Natural killer cell (primary cell): ENCODE measurements around the gene PLCB1. TPM values are rescaled to one million over a fixed set of nuclear protein-coding genes. Genes with fewer than 3 reads are reported as not detected.

ENCODE experiments used
- ATAC-seq, 3 donors: fragments of 150-1000 bp in 2 of 3; fragments of 200-7000 bp in 1 of 3; cut with Tn5 transposase; 1 replicate in 1 of 3; 2 replicates in 2 of 3; pipeline ENCODE4 v1.10.0; 2021; ENCODE audit warnings: mild to moderate bottlenecking in 2 of 3, moderate library complexity in 2 of 3
- DNase-seq, 2 donors: peaks; one replicate each; pipeline versions ENCODE4 v3.0.0 to v3.0.0-alpha.2; 2013 to 2021; ENCODE audit warnings: mixed read lengths in 1 of 2
- H3K27ac ChIP-seq: one replicate; pipeline ENCODE4 v1.5.1; 2013; ENCODE audit warnings: mild to moderate bottlenecking, low read length
- H3K27me3 ChIP-seq: one replicate; pipeline ENCODE4 v1.6.1; 2013; ENCODE audit warnings: low read length; ENCODE audit not compliant: control insufficient read depth, insufficient read depth
- H3K36me3 ChIP-seq: one replicate; pipeline ENCODE4 v1.6.1; 2013; ENCODE audit warnings: low read length; ENCODE audit not compliant: control insufficient read depth, insufficient read depth
- H3K4me1 ChIP-seq: one replicate; pipeline ENCODE4 v1.6.1; 2013; ENCODE audit warnings: low read length; ENCODE audit not compliant: control insufficient read depth, insufficient read depth
- H3K4me3 ChIP-seq: one replicate; pipeline ENCODE4 v1.5.1; 2013; ENCODE audit warnings: low read length
- H3K9me3 ChIP-seq: one replicate; pipeline ENCODE4 v1.6.1; 2013; ENCODE audit warnings: low read length; ENCODE audit not compliant: control insufficient read depth, insufficient read depth
- H3K27ac Mint-ChIP-seq, 2 donors: one replicate each; pipeline ENCODE4 v1.8.0; 2022; ENCODE audit warnings: mild to moderate bottlenecking in 2 of 2, mixed read lengths in 2 of 2, moderate library complexity in 1 of 2
- H3K27me3 Mint-ChIP-seq, 2 donors: one replicate each; pipeline ENCODE4 v1.8.0; 2022; ENCODE audit warnings: low read depth in 2 of 2, mixed read lengths in 2 of 2
- H3K36me3 Mint-ChIP-seq: one replicate; pipeline ENCODE4 v1.8.0; 2022; ENCODE audit warnings: mixed read lengths
- H3K4me1 Mint-ChIP-seq, 2 donors: one replicate each; pipeline ENCODE4 v1.8.0; 2022; ENCODE audit warnings: mixed read lengths in 2 of 2
- H3K4me3 Mint-ChIP-seq: one replicate; pipeline ENCODE4 v1.8.0; 2022; ENCODE audit warnings: mild to moderate bottlenecking, moderate library complexity, mixed read lengths
- H3K9me3 Mint-ChIP-seq, 2 donors: one replicate each; pipeline ENCODE4 v1.8.0; 2022; ENCODE audit warnings: mixed read lengths in 2 of 2
- WGBS: methylation state at CpG from one replicate; pipeline ENCODE4 v1.1.7; 2013; ENCODE audit warnings: missing lambda C conversion rate; ENCODE audit not compliant: insufficient coverage; 5-methylcytosine and 5-hydroxymethylcytosine counted together
- intact Hi-C: fragments of 100-400 bp; cut with micrococcal nuclease; formaldehyde crosslinking; loops from one replicate; pipeline ENCODE4 v1.14.2; 2022
- total RNA-seq, 4 donors: library from RNA; stranded (reverse); fragments of 120-200 nt in 1 of 4; gene quantifications; one replicate each; pipeline versions ENCODE4 v1.2.3 to v1.2.4, GENCODE V29; 2013 to 2022
- TF ChIP-seq, protein P1 (sequence below): fragments of 200-600 bp; IDR thresholded peaks from one replicate; pipeline ENCODE4 v1.8.0; 2022; ENCODE audit warnings: antibody characterized with exemption

The PLCB1 gene
- total RNA-seq, 3 donors from 2014 or later (not counting 1 experiment from before 2014, with no cell fraction given), result 48.7 to 66.2 (median 57.7) TPM

DNA sequence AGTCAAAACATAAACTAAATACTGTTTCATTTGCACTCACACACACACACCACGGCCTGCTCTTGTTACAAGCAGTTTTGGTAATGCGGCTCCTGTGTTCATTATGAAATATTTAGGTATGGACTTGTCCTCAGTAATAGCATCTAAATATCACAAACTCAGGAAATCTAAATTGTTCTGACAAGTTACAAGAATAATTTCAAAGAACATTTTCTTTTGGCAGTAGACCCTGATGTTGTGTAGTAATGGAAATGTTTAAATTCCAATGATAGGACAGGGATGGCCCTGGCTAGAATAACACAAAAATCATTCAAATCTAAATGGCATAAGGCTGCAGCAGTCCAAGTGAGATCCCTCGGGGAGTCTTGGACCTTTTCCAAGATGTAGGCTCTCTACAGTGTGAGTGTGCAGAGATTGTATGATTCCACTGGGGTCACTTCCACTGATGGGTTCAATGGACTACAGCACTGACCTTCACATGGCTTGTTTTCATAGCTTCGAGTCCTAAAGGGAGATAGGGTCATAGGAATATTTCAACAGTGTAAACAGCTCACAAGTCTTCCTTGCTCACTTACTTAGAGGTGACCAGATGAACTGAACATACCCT, 726.2 kb downstream of the PLCB1 start:
- WGBS, result 100% methylated on average over 1 of the region's 4 CpGs

DNA sequence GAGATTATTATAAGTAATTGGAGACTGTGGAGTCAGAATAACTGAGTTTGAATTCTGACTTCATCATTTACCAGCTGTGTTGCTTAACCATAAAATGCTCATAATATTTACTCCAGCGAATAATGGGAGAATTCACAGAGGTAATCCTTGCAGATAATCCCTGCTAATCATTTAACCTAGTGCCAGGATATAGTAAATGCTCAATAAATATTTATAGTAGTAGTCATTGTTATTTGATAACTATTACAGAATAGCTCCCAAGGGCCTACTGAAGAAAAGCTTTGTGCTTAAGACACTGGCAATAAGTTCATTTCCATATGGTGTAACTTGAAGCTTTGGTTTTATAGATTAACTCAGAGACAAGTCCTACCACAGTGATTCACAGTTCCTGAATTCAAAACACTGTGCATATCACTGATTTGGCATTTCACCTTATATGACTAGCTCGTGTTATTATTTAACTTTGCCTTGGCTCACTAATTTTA, 728.0 kb downstream of the PLCB1 start:
- Mint-ChIP-seq H3K9me3 (no peaks in the 10 kb centered on the region), H3K27ac (no peak overlapping the region), H3K4me1 (no peaks in the 10 kb centered on the region), H3K36me3 (no peaks in the 10 kb centered on the region), H3K27me3 (no peaks in the 10 kb centered on the region), H3K4me3 (no peak overlapping the region)
- WGBS, result 0% methylated on average over 1 of the region's 2 CpGs
- Histone ChIP-seq H3K36me3 (no peaks in the 10 kb centered on the region), H3K4me3 (no peak overlapping the region), H3K4me1 (no peaks in the 10 kb centered on the region), H3K27me3 (no peaks in the 10 kb centered on the region), H3K9me3 (no peaks in the 10 kb centered on the region), H3K27ac (no peak overlapping the region)
- intact Hi-C loops, result no loop called here
- no peak for ATAC-seq
- TF ChIP-seq, protein P1, sequence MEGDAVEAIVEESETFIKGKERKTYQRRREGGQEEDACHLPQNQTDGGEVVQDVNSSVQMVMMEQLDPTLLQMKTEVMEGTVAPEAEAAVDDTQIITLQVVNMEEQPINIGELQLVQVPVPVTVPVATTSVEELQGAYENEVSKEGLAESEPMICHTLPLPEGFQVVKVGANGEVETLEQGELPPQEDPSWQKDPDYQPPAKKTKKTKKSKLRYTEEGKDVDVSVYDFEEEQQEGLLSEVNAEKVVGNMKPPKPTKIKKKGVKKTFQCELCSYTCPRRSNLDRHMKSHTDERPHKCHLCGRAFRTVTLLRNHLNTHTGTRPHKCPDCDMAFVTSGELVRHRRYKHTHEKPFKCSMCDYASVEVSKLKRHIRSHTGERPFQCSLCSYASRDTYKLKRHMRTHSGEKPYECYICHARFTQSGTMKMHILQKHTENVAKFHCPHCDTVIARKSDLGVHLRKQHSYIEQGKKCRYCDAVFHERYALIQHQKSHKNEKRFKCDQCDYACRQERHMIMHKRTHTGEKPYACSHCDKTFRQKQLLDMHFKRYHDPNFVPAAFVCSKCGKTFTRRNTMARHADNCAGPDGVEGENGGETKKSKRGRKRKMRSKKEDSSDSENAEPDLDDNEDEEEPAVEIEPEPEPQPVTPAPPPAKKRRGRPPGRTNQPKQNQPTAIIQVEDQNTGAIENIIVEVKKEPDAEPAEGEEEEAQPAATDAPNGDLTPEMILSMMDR, result no peak
- DNase-seq, result no peak

More for the DNA sequence above, 726.2 kb downstream of the PLCB1 start:
- intact Hi-C loops, result no loop called here
- Mint-ChIP-seq H3K27me3 (no peaks in the 10 kb centered on the region), H3K9me3 (no peaks in the 10 kb centered on the region), H3K36me3 (no peaks in the 10 kb centered on the region), H3K4me1 (no peaks in the 10 kb centered on the region), H3K27ac (no peak overlapping the region), H3K4me3 (no peak overlapping the region)
- no peak for DNase-seq
- Histone ChIP-seq H3K4me3 (no peak overlapping the region), H3K4me1 (no peaks in the 10 kb centered on the region), H3K36me3 (no peaks in the 10 kb centered on the region), H3K27ac (no peak overlapping the region), H3K9me3 (no peaks in the 10 kb centered on the region), H3K27me3 (no peaks in the 10 kb centered on the region)
- no peak for ATAC-seq
- TF ChIP-seq, protein P1, result no peak

DNA sequence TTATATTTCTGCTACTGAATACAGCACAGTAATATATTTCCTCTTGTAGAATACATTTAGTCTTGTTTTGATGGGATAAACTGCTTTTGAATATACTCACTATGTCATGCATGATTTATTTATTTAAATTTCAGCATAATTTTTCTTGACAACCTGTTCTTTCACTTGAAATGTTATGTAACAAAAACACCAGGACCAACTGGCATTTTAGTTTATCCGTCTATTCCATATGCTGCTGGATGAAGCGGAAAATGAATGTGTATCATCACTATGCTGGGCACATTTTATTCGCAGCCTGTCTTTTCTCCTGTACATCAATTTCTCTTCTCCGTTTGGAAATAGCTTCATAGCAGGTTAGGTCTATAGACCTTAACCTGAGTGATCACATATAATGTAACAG, 730.0 kb downstream of the PLCB1 start:
- 98% methylated on average over 4 of the region's 4 CpGs for whole genome bisulfite sequencing
- Mint-ChIP-seq H3K27me3 (no peaks in the 10 kb centered on the region), H3K4me3 (no peak overlapping the region), H3K36me3 (no peaks in the 10 kb centered on the region), H3K9me3 (no peaks in the 10 kb centered on the region), H3K4me1 (no peaks in the 10 kb centered on the region), H3K27ac (no peak overlapping the region)
- no peak for DNase-seq
- H3K27ac ChIP-seq, result no peak overlapping the region
- no peaks in the 10 kb centered on the region for H3K27me3 ChIP-seq
- intact Hi-C loops, result no loop called here
- TF ChIP-seq, protein P1, result no peak
- no peak for ATAC-seq
- no peaks in the 10 kb centered on the region for H3K9me3 ChIP-seq
- H3K36me3 ChIP-seq, result no peaks in the 10 kb centered on the region
- H3K4me1 ChIP-seq, result no peaks in the 10 kb centered on the region
- H3K4me3 ChIP-seq, result no peak overlapping the region

DNA sequence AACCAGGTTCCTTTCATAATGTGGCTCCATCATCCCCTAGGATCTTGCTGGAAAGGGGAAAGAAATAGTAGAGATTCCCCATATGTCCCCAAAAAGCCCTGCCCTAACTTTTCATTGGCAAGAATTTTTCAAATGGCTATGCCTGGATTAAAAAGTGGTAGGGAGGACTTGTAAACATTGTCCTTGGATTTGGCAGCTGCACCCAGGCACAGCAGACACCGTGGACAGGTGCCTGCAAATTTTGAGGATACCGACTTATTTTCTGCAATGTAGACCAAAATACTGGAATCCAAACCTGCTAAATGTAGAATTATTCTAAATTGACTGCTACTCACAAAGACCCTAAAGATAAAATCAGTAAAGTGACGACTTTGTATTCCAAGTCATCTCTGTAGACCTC, 733.6 kb downstream of the PLCB1 start:
- Histone ChIP-seq H3K4me3 (no peak overlapping the region), H3K4me1 (no peaks in the 10 kb centered on the region), H3K27ac (no peak overlapping the region), H3K27me3 (no peaks in the 10 kb centered on the region), H3K36me3 (no peaks in the 10 kb centered on the region), H3K9me3 (no peaks in the 10 kb centered on the region)
- no peaks in the 10 kb centered on the region for H3K4me1 Mint-ChIP-seq
- intact Hi-C loops, result no loop called here
- WGBS, result 86% methylated on average over 3 of the region's 3 CpGs
- H3K27me3 Mint-ChIP-seq, result no peaks in the 10 kb centered on the region
- DNase-seq (no peak), ATAC-seq (no peak)
- no peak overlapping the region for H3K4me3 Mint-ChIP-seq
- no peak overlapping the region for H3K27ac Mint-ChIP-seq
- TF ChIP-seq, protein P1, result no peak
- no peaks in the 10 kb centered on the region for H3K9me3 Mint-ChIP-seq
- no peaks in the 10 kb centered on the region for H3K36me3 Mint-ChIP-seq
